Hematopoietic multipotent progenitor cell treated with erythropoietin and hydrocortisone succinate and interleukin-3 and kit ligand, for 15 days (in vitro differentiated cells): ENCODE results near the gene GRIK2.

Source experiments
- DNase-seq: peaks from one replicate; pipeline ENCODE4 v3.0.0-alpha.2; 2015; ENCODE audit warnings: low spot score

GRIK2 gene

DNA sequence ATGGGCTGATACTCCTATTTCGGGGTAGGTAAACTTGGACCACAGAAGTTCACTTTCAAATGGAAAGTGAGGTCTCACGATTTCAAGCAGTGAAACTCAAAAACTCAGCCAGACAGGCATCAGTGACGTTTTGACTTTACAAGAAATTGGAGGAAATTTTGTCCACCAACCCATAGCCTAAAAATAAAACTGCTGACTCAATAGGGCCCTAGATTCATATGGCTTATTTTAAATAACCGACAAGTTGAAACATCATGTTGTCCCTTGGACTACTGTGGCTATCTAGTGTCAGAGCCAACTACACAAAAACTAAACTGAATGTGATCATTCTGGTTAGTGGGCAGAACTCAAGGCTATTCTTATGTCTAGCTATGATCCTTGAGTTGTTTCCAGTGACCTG, 486.3 kb downstream of the GRIK2 start:
- DNase-seq: no peak

- no peak for DNase-seq
These were observed 490.0 kb downstream of the GRIK2 start for GRCh38 chr6:101883505-101883904.

DNA sequence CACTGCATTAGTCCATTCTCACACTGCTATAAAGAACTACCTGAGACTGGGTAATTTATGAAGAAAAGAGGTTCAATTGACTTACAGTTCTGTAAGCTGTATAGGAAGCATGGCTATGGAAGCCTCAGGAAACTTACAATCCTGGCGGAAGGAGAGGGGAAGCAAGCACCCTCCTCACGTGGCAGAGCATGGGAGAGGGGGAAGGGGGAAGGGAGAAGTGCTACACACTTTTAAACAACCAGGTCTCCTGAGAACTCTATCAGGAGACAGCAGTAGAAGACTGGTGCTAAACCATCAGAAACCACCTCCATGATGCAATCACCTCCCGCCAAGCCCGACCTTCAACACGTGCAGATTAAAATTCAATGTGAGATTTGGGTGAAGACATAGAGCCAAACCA, 494.0 kb downstream of the GRIK2 start:
- no peak for DNase-seq

DNA sequence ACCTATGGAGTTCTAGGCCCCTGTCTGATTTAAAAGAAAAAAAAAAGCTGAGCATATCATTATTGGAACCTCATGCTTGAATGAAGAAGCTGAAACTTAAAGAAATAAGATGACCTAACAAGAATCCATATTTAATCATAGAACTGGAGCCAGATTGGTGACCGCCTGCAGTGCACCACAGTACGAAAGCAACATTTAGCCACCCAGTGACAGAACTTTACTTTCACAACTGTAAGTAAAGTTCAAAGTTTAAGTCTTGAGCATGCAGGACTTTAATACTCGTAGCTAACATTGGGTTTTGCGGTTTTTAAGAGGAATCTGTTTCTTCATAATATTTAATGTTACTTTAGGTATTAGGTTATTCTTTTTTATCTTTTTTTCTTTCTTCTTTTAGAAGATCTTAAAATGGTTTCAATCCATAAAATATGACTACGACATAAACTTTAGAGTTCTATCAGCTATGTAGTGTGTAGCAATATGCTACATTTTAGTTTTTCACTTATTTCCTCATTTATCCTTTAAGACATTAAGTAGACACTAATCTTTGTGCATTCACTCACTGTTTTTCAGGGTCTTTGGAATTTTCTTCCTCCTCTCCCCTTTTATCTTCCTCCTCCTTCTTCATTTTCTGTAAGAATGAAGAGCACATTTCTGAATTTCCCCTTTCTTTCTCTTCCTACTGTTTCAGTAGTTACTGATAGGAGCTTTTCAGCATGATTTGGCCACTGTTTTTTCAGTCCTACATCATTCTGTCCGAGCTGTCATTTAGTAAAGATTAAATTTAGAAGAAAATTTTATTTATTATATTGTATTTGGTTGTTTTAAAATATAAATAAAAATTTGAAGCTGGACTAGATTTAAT, 514.1 kb downstream of the GRIK2 start:
- DNase-seq: no peak

GRCh38 chr6:101909366-101909765, 515.9 kb downstream of the GRIK2 start:
- no peak for DNase-seq

DNA sequence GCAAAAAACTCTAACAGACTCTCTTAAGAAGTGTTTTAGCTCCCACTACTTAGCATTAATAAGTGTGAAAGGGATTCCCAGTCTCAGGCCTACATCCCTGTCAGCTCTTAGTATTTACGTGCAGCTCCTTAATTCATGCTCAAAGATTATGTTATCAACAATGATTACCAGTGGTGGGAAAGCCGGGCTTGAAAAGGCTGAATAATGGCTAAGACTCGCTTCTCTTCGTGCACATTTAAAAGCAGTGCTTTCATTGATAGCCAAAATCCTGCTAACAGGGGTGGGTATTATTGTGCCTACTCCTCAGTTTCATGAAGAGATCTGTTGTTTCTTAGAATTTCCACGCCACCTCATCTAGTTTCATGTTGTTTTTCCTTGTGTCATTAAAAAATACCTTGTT, 518.8 kb downstream of the GRIK2 start:
- no peak for DNase-seq

- DNase-seq: no peak
These were observed 525.0 kb downstream of the GRIK2 start for GRCh38 chr6:101918471-101918870.

DNA sequence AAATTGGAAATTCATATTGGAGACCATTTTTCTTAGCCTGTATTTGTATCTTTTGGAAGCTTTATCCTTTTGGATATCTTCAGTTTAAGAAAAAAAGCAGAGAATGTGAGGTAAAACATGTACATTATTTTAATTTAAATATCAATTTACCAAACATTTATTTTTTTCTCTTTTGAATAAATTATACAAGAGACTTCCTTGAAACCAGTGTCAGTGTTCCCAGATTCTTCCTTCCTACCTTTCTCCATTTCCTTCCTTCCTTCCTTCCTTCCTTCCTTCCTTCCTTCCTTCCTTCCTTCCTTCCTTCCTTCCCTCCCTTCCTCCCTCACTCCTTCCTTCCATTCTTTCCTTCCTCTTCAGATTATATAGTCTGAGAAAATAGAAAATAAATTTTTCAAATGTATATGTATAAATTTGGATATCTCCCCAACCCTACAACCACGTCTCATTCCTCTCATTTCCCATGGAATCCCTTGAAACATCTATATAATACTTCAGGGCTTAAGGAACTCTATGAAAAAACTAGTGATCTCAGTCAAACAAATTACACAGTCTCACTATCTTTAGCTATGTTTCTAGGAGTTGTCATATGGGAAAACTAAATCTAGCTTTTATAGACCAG, 528.4 kb downstream of the GRIK2 start:
- DNase-seq: no peak

- DNase-seq: no peak
These were observed 532.8 kb downstream of the GRIK2 start for GRCh38 chr6:101926149-101926925.

GRCh38 chr6:101931766-101932165, 538.3 kb downstream of the GRIK2 start:
- DNase-seq: no peak

- DNase-seq: no peak
These were observed 539.2 kb downstream of the GRIK2 start for GRCh38 chr6:101932704-101933103.

DNA sequence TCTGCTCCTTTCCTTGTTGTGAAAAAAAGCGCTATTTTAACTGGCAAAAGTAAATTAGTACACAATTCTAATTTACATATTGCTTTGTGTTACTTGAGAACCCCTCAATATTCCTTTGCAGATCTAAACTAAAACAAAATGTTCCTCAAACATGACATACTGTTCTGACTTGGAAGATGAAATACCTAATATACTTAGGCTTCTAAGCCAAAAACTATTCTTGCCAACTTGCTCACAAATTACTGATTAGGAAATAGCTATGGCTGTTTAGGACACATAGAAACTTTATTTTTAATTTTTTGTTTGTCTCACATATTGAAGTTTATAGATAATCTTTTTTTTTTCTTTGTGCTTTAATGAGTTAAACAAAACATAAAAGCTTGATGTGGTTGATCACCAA, 542.2 kb downstream of the GRIK2 start:
- no peak for DNase-seq

GRCh38 chr6:101936516-101936915, 543.0 kb downstream of the GRIK2 start:
- no peak for DNase-seq

GRCh38 chr6:101937108-101937507, 543.6 kb downstream of the GRIK2 start:
- no peak for DNase-seq

DNA sequence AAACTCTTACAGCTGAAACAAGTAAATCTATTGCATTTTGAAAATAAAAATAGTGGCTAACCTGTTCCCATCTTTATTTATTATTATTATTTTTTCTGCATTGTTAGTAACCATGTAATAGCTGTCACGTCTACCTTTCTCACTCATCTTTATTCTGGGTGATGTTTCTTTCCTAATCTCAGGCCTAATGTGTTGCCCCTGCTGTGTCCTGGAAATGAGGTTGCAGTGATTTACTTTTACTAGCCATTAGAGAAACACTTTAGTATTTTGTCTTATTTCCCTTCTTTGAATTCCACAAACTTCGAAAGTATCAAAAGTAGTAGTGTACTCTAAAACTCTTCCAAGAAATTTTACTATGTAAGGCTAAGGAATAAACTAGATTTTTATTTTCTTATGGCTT, 546.9 kb downstream of the GRIK2 start:
- DNase-seq: no peak

GRCh38 chr6:101956961-101957360, 563.5 kb downstream of the GRIK2 start:
- no peak for DNase-seq

DNA sequence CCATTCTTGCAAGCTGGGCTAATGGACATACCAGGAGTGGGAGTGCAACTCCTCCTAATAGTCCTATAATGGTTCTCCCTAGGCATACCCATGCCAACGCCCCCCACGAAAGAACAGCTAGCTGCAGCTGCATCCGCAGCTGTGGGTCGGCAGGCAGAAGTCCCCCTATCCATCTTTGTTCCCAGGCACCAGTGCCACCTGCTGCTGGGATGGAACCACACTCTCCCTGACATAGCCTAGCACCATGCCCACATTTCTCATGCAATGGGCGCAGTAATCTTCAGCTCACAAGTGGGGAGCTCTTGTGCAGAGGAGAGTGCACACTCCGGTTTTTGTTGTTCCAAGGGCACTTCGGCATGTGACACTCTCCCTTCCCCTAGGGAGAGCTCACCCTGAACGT, 567.8 kb downstream of the GRIK2 start:
- no peak for DNase-seq

- DNase-seq: no peak
These were observed 587.4 kb downstream of the GRIK2 start for GRCh38 chr6:101980924-101981323.

- no peak for DNase-seq
These were observed 593.0 kb downstream of the GRIK2 start for GRCh38 chr6:101986476-101986875.

DNA sequence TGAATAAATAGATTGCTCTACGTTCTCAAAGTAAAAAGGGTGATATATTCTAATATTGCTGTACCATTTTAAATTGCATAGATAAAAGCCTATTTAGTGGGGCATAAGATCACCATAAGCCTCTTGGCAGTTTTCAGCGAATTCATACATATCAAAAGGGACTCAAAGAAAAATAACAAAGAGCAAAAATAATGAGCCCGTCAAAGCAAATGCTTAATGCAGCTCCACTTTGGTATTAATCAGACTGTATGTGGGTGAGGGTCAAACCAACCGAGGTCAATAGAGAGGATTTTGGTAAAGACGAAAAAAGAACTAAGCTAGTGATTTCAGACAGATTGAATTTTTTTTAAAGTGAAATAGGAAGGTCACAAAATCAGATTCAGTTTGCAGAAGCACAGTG, 598.8 kb downstream of the GRIK2 start:
- no peak for DNase-seq

DNA sequence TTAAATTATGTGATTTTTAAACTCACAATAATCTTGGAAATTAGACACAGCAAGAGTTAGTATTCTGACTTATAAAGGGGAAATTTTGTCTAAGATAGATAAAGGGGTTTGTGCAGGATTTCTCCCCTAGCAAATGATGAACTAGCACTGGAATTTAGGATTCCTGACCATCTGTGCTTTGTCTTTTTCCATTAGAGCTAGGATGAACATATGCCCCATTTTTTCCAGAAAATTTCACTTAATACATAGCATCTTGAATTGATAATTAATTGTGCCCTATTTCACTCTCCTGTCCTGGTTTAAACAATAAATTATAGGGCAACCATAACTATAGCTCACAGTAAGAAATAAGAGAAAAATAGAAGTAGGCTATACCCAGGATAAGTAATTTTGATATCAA, 601.0 kb downstream of the GRIK2 start:
- DNase-seq: no peak

- DNase-seq: no peak
These were observed 621.9 kb downstream of the GRIK2 start for GRCh38 chr6:102015431-102015830.

DNA sequence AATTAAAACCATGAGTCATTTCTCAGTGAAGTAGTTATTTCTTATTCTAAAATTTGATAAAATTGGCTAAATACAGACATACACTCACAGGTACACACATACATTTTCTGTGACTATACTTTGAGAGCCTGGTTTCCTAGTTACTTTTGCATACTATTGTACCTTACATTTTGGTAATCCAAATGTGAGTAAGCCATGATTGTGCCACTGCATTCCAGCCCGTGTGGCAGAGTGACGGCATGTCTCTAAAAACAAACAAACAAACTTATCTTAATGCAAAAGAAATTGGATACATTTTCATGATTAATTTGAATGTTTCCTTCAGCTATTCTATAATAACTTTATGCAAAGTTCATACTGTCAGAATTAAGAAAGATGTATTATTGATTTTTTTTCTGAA, 628.8 kb downstream of the GRIK2 start:
- DNase-seq: no peak
